GM23338 (cell line): ENCODE results near the gene ACTN2. TPM values are rescaled to one million over a fixed set of nuclear protein-coding genes. Genes with fewer than 3 reads are reported as not detected.

ENCODE experiments used
- ATAC-seq: fragments of 200-7000 bp; cut with Tn5 transposase; 3 replicates; pipeline ENCODE4 v1.9.1; 2020
- DNase-seq: peaks from one replicate; pipeline ENCODE4 v3.0.0-alpha.2; 2015; ENCODE audit warnings: low spot score
- H2AFZ ChIP-seq: fragments of 200-600 bp; sonication (generic); 2 replicates; pipeline ENCODE4 v1.8.0; 2016; ENCODE audit warnings: antibody characterized with exemption, mild to moderate bottlenecking, moderate library complexity
- H3F3A ChIP-seq: fragments of 200-600 bp; sonication (generic); replicated peaks from 2 replicates; pipeline ENCODE4 v1.8.0; 2017; ENCODE audit warnings: antibody characterized with exemption, mixed run types, low read depth
- H3K27ac ChIP-seq: fragments of 200-600 bp; sonication (generic); 2 replicates; pipeline ENCODE4 v1.6.1; 2016; ENCODE audit warnings: low read depth
- H3K27me3 ChIP-seq: fragments of 200-600 bp; sonication (generic); 2 replicates; pipeline ENCODE4 v1.8.0; 2016; ENCODE audit warnings: mild to moderate bottlenecking, mixed run types, moderate library complexity; ENCODE audit not compliant: insufficient read depth
- H3K36me3 ChIP-seq: fragments of 200-600 bp; sonication (generic); 2 replicates; pipeline ENCODE4 v1.8.0; 2016; ENCODE audit warnings: mild to moderate bottlenecking; ENCODE audit not compliant: insufficient read depth
- H3K4me1 ChIP-seq: fragments of 200-600 bp; sonication (generic); 2 replicates; pipeline ENCODE4 v1.8.0; 2016; ENCODE audit warnings: mild to moderate bottlenecking, moderate library complexity; ENCODE audit not compliant: insufficient read depth
- H3K4me2 ChIP-seq: fragments of 200-600 bp; sonication (generic); 2 replicates; pipeline ENCODE4 v1.7.1; 2017; ENCODE audit warnings: mixed run types
- H3K4me3 ChIP-seq: fragments of 200-600 bp; sonication (generic); 2 replicates; pipeline ENCODE4 v1.6.1; 2016; ENCODE audit warnings: mixed run types
- H3K79me2 ChIP-seq: fragments of 200-600 bp; sonication (generic); replicated peaks from 2 replicates; pipeline ENCODE4 v1.8.0; 2017; ENCODE audit warnings: mild to moderate bottlenecking; ENCODE audit not compliant: insufficient read depth
- H3K9me2 ChIP-seq: fragments of 200-600 bp; sonication (generic); 2 replicates; pipeline ENCODE4 v1.8.0; 2017; ENCODE audit not compliant: insufficient read depth
- H4K20me1 ChIP-seq: fragments of 200-600 bp; sonication (generic); replicated peaks from 2 replicates; pipeline ENCODE4 v1.8.0; 2017; ENCODE audit warnings: mild to moderate bottlenecking; ENCODE audit not compliant: insufficient read depth
- H3K27ac Mint-ChIP-seq: 2 replicates; pipeline ENCODE4 v1.8.0; 2020; ENCODE audit warnings: inconsistent platforms, mild to moderate bottlenecking, moderate library complexity, mixed read lengths
- H3K27me3 Mint-ChIP-seq: 3 replicates; pipeline ENCODE4 v1.8.0; 2022; ENCODE audit warnings: low read depth, mild to moderate bottlenecking, moderate library complexity, mixed read lengths, inconsistent platforms; ENCODE audit not compliant: insufficient read depth, poor library complexity
- H3K36me3 Mint-ChIP-seq: 3 replicates; pipeline ENCODE4 v1.8.0; 2021; ENCODE audit warnings: low read depth, mild to moderate bottlenecking, inconsistent platforms, moderate library complexity, mixed read lengths
- H3K4me1 Mint-ChIP-seq: 3 replicates; pipeline ENCODE4 v1.8.0; 2020; ENCODE audit warnings: mild to moderate bottlenecking, inconsistent platforms, mixed read lengths
- H3K4me3 Mint-ChIP-seq: 3 replicates; pipeline ENCODE4 v1.8.0; 2021; ENCODE audit warnings: moderate library complexity, mild to moderate bottlenecking, inconsistent platforms, mixed read lengths
- H3K9me3 Mint-ChIP-seq: 3 replicates; pipeline ENCODE4 v1.8.0; 2020; ENCODE audit warnings: moderate library complexity, mild to moderate bottlenecking, inconsistent platforms, mixed read lengths
- EZH2 ChIP-seq: fragments of 200-600 bp; sonication (generic); IDR thresholded peaks from one replicate; pipeline ENCODE4 v1.8.0; 2017; ENCODE audit warnings: antibody characterized with exemption, mild to moderate bottlenecking, low read depth; ENCODE audit not compliant: unreplicated experiment
- JUNB ChIP-seq: IDR thresholded peaks from one replicate; pipeline ENCODE4 v1.6.1; 2016; ENCODE audit warnings: antibody characterized with exemption; ENCODE audit not compliant: unreplicated experiment
- NANOG ChIP-seq: IDR thresholded peaks from 2 replicates; pipeline ENCODE4 v1.6.1; 2016; ENCODE audit warnings: antibody characterized with exemption, borderline replicate concordance
- POLR2AphosphoS5 ChIP-seq: IDR thresholded peaks from 2 replicates; pipeline ENCODE4 v1.6.1; 2016; ENCODE audit warnings: antibody characterized with exemption, low read depth
- ZNF114 ChIP-seq: fragments of 250-450 bp; sonication (Bioruptor Pico); IDR thresholded peaks from 2 replicates; pipeline ENCODE4 v1.5.0; 2020; ENCODE audit warnings: mild to moderate bottlenecking, moderate library complexity
- ZNF331 ChIP-seq: fragments of 250-450 bp; sonication (Bioruptor Pico); IDR thresholded peaks from 2 replicates; pipeline ENCODE4 v1.5.0; 2020; ENCODE audit warnings: low read depth, mild to moderate bottlenecking, moderate library complexity
- ZNF462 ChIP-seq: fragments of 250-450 bp; sonication (Bioruptor Pico); IDR thresholded peaks from 2 replicates; pipeline ENCODE4 v1.5.0; 2020; ENCODE audit warnings: mild to moderate bottlenecking, moderate library complexity
- polyA plus RNA-seq: library from polyadenylated mRNA; unstranded; fragments of >200 nt; fragmentation: Nextera tagmentation; extraction: Ambion mirVana; gene quantifications from 2 replicates; pipeline ENCODE4 v1.2.1, GENCODE V29; 2016
- total RNA-seq: library from RNA; depleted of rRNA; stranded (reverse); fragments of >200 nt; shearing (Covaris generic); gene quantifications from 2 replicates; pipeline ENCODE4 v1.2.3, GENCODE V29; 2014

The ACTN2 gene
- total and polyA plus RNA-seq, 2 experiments from 2014 or later = 1.9 to 2.8 TPM

DNA sequence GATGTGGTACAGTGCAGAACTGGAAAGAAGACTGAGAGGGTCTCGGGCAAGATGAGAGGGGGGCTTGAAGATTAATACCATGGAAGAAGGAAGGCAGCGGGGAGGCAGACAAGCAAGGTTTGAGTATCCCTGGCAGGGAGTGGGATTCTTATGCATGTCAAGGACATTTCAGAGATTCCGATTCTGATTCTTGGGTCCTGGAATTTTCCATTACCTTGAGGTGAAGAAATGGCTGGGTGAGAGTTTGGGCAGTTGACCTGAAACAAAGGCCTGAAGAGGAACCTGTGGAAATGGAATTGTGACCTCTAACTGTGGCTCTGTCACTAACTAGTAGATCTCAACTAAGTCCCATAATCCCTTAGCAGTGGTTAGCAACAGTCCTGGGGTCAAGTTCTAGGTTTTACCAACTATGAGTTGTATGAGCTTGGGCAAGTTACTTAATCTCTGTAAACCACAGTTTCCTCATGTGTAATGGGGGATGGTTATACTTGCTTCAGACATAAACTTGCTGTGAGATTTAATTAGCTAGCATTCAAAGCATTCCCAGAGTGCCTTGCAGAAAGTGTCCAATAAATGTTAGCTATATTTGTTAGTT lies 8.6 kb upstream of the ACTN2 start:
- no peak for TF ChIP-seq NANOG
- TF ChIP-seq EZH2 = no peak
- Histone ChIP-seq H3F3A (no peaks in the 10 kb centered on the region), H3K4me3 (no peak overlapping the region), H2AFZ (peak overlapping the region; percentile 13), H3K27ac (no peak overlapping the region), H3K36me3 (no peaks in the 10 kb centered on the region), H3K27me3 (no peaks in the 10 kb centered on the region), H3K4me2 (no peak overlapping the region), H4K20me1 (no peaks in the 10 kb centered on the region), H3K4me1 (no peaks in the 10 kb centered on the region), H3K79me2 (no peaks in the 10 kb centered on the region), H3K9me2 (peaks cover 4% of the 10 kb centered on the region; the same call in 1 of the 2 replicates)
- Mint-ChIP-seq H3K27me3 (no peaks in the 10 kb centered on the region), H3K4me1 (peaks cover 11% of the 10 kb centered on the region), H3K9me3 (no peaks in the 10 kb centered on the region), H3K4me3 (no peak overlapping the region), H3K36me3 (no peaks in the 10 kb centered on the region), H3K27ac (no peak overlapping the region)
- DNase-seq = peak; percentile 63
- no peak for ATAC-seq

DNA sequence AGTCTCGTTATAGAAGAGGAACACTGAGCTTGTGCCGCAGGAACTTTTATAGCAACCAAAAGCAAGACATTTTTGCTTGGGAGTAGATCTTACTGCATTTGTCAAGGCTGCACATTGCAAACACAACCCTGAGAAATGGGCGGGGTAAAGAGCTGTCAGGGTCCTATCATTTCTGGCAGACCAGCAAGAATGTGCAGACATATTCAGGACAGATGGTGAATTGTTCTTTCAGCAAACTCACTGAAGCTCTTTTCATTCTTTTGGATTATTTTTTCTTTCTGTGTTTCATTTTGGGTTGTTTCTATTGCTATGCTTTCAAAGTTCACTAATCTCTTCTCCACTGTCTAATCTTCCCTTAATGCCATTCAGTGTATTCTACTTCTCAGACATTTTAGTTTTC lies 5.1 kb upstream of the ACTN2 start:
- Histone ChIP-seq H3K4me2 (no peak overlapping the region), H3K4me3 (no peak overlapping the region), H2AFZ (no peak overlapping the region), H4K20me1 (no peaks in the 10 kb centered on the region), H3K27ac (no peak overlapping the region), H3K79me2 (no peaks in the 10 kb centered on the region), H3K27me3 (peaks cover 14% of the 10 kb centered on the region), H3K9me2 (peaks cover 4% of the 10 kb centered on the region; the same call in 1 of the 2 replicates), H3K4me1 (no peaks in the 10 kb centered on the region; the same call in 1 of the 2 replicates), H3F3A (peaks cover 4% of the 10 kb centered on the region), H3K36me3 (no peaks in the 10 kb centered on the region)
- ATAC-seq = no peak
- Mint-ChIP-seq H3K36me3 (peaks cover 7% of the 10 kb centered on the region), H3K27ac (no peak overlapping the region), H3K4me1 (peaks cover 11% of the 10 kb centered on the region), H3K9me3 (peaks cover 12% of the 10 kb centered on the region), H3K27me3 (peaks cover 13% of the 10 kb centered on the region), H3K4me3 (no peak overlapping the region)
- DNase-seq = no peak
- TF ChIP-seq ZNF114 (no peak), ZNF331 (CRISPR knock-in tag) (no peak), POLR2AphosphoS5 (no peak), JUNB (no peak), ZNF462 (CRISPR knock-in tag) (no peak)
